DND-41 (cell line): ENCODE results near the gene DPPA4.

Source experiments
- EZH2 ChIP-seq: IDR thresholded peaks from 3 replicates; pipeline ENCODE4 v1.6.1; 2012; ENCODE audit warnings: borderline replicate concordance, low read depth, mild to moderate bottlenecking, moderate library complexity, low read length, inconsistent platforms; ENCODE audit not compliant: severe bottlenecking
- TF ChIP-seq, protein P1 (sequence below): IDR thresholded peaks from 2 replicates; pipeline ENCODE4 v1.5.1; 2012; ENCODE audit warnings: borderline replicate concordance, low read length, moderate library complexity, mild to moderate bottlenecking; ENCODE audit not compliant: poor library complexity, severe bottlenecking; ENCODE audit errors: extremely low read depth

DNA sequence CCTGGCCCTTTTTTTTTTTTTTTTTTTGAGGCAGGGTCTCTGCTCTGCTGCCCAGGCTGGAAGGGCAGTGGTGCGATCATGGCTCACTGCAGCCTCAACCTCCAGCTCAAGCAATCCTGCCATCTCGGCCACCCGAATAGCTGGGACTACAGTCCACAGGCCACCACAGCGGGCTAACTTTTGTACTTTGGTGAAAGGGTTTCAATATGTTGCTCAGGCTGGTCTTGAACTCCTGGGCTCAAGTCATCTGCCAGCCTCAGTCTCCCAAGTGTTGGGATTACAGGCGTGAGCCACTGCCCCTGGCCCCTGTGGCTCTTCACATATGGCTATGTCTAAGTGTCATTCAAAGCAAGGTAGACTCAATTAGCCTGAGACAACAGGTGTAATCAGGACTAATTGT is 12.2 kb downstream of the DPPA4 start:
- TF ChIP-seq, protein P1, sequence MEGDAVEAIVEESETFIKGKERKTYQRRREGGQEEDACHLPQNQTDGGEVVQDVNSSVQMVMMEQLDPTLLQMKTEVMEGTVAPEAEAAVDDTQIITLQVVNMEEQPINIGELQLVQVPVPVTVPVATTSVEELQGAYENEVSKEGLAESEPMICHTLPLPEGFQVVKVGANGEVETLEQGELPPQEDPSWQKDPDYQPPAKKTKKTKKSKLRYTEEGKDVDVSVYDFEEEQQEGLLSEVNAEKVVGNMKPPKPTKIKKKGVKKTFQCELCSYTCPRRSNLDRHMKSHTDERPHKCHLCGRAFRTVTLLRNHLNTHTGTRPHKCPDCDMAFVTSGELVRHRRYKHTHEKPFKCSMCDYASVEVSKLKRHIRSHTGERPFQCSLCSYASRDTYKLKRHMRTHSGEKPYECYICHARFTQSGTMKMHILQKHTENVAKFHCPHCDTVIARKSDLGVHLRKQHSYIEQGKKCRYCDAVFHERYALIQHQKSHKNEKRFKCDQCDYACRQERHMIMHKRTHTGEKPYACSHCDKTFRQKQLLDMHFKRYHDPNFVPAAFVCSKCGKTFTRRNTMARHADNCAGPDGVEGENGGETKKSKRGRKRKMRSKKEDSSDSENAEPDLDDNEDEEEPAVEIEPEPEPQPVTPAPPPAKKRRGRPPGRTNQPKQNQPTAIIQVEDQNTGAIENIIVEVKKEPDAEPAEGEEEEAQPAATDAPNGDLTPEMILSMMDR: no peak
- TF ChIP-seq EZH2: no peak
